Astrocyte of the hippocampus (primary cell): ENCODE data around the gene USP32.
"Not testable (repeated sequence)": the region's sequence is repeated elsewhere in the genome, so short reads cannot be mapped to it uniquely, and the experiment has no call there.

ENCODE experiments used
- DNase-seq: peaks from one replicate; pipeline ENCODE4 v3.0.0; 2011; ENCODE audit warnings: low read depth, low spot score

USP32 gene

DNA sequence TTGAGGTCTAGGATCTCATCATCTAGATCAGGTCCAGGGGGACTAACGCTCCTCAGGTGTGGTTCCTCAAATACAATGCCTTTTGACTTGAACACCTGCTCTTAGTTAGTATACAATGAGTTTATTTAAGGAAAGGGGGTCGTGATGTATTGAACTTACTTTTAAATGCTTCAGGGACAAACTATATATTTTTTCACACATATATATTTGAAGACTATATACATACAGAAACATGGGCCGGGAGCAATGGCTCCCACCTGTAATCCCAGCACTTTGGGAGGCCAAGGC is 11.5 kb upstream of the USP32 start:
- DNase-seq, result no peak

DNA sequence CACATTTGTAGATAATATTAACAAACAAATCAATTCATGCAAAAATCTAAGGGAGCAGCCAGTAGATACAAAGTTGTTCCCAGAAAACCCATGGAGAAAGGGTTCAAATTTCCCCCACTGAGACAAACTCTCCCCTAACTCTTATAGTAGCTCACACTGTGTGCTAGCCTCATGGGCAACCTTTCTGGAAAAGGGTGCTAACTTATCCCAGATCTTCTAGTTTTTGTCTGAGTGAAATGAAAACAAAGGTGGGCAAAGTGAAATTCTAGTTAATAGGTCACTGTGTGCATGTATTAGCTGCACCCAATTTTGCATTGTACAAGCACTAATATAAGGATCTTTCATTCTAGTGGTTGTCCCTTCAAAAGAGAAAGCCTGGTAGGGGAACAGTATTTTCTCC is 9.9 kb upstream of the USP32 start:
- DNase-seq, result no peak

DNA sequence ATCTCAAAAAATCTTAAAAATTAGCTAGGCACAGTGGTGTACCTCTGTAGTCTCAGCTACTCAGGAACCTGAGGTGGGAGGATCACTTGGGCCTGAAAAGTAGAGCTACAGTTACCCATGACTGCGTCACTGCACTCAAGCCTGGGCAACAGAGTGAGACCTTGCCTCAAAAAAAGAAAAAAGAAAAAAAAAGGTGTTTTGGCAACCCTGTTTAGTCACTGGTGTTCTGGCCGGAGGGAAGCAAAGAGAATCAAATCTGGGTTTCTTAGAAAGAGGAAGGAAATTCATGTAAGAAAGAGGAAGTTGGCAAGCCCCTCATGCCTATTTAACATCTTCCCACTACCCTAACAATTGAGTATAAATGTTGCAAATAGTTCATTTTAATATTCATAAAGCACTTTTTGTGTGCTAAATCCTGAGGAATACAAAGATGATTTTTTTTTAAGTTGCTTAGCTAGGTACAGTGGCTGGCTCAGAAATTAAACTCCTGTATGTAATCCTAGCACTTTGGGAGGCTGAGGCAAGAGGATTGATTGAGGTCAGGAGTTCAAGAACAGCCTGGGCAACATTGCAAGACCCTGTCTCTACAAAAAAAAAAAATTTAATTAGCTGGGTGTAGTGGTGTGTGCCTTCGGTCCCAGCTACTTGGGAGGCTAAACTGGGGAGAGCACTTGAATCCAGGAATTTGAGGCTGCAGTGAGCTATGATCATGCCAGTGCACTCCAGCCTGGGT is 6.5 kb upstream of the USP32 start:
- no peak for DNase-seq

GRCh38 chr17:60396412-60396811 is 4.5 kb upstream of the USP32 start:
- no peak for DNase-seq

- DNase-seq, result no peak
These were observed 3.7 kb upstream of the USP32 start for GRCh38 chr17:60395508-60396065.

- no peak for DNase-seq
These were observed 2.1 kb upstream of the USP32 start for GRCh38 chr17:60393840-60394723.

DNA sequence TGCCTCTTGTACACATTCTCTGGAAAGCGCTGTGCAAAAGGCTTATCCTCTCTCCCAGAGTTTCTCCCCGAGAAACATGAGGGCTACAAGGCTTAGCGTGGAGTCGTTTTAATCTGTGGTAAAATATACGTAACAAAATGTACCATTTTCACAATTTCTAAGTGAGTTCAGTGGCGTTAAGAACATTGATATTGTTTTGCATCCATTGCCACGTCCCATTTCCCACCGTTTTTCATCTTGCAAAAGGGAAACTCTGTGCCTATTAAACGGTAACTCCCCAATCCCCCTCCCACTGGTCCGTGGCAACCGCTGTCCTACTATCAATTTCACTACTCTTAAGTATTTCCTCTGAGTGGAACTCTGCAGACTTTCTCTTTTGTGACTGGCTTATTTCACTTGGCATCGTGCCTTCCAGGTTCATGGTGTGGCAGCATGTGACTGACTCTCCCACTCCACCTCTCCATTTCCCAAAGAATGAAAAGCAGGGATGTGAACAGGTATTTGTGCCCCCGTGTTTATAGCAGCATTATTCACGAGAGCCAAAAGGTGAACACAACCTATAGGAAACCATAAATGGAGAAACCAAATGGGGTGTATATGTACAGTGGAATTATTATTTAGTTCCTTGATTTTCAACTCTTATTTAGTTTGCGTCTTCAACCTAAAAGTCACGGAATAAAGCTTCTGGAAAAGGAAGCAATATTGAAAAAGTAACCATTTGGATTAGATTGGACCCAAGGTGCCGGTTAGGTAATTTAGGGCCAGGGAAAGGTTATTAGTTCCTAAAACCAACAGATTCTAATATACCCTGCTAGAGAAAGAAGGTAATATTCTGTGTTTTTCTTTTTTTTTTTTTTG is 1.1 kb upstream of the USP32 start:
- peak; percentile 72 for DNase-seq

GRCh38 chr17:60391471-60392041 is 377 bp downstream of the USP32 start:
- no peak for DNase-seq

- DNase-seq, result peak; percentile 71
These were observed 935 bp downstream of the USP32 start for GRCh38 chr17:60390925-60391470.

- DNase-seq, result peak; percentile 51
These were observed 1.7 kb downstream of the USP32 start for GRCh38 chr17:60390186-60390585.

GRCh38 chr17:60388742-60389141 is 3.2 kb downstream of the USP32 start:
- no peak for DNase-seq

DNA sequence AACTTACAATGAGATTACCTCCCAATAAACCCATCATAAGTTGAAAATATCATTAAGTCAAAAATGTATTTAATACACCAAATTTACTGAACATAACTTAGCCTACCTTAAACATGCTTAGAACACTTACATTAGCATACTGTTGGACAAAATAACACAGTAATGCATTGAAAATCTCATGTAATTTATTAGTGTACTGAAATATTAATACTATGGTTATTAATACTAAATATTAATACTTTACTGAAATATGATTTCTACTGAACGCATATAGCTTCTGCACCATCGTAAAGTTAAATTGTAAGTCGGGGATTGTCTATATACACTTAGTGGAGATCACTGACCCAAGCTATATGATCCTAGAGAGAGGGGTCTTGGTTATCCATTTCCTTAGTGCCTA is 4.3 kb downstream of the USP32 start:
- no peak for DNase-seq

DNA sequence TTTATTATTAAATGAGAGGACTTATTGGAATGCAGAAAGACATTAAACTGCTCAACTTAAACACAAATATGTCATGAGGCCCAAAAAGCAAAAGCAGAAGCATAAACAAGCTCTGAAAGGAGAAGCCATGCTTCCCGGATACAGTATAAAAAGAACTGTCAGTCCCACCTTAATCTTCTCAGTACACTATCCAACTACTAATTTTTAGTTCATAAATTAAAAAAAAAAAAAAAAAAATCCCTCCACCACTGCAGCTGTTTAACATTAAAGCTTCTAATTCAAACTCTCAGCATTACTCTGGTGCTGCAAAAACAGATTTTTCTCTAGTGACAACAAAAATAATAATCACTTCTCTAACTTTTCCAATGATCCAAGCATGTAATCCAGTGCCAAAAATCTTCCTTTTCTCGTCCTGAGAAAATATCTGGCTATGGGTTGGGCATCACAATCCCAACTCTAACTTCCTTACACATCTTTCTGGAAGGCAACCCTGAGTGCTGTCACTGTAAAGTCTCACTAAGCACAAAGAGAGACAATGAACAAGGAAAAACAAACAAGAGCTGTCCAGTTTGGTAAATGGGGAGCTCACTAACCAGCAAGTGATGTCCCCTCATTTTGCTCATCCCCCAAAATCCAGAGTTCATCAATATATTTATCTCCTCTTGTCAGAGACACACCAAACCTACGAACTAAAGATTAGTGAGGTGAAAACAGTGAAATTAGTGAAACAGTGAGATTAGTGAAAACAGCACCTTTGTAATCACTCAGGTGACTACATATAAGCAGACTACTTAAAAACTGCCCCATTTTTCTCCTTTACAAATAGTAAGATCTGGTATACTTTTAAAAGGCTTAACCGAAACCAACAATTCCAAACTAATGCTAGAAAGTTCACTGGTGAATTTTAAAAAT is 5.5 kb downstream of the USP32 start:
- DNase-seq, result no peak

- not testable (repeated sequence) for DNase-seq
These were observed 7.0 kb downstream of the USP32 start for GRCh38 chr17:60384921-60385320.

DNA sequence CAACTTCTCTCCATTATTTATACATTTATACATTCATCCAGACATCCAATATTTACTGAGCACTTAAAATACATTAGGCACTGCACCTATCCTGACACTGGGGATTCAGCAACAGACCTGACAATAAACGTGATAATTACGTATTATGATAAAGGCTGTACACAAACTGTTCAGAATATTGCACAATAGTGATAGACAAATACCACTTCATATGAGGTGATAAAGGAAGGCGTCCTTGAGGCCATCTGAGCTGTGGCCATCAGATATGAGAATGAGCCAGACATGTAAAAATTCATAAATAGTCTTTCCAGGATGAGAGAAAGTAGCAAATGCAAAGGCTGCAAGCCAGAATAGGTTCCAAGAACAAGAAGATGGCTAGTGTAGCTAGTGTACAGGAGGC is 8.6 kb downstream of the USP32 start:
- DNase-seq, result no peak

- DNase-seq, result no peak
These were observed 10.0 kb downstream of the USP32 start for GRCh38 chr17:60381958-60382357.

- not testable (repeated sequence) for DNase-seq
These were observed 12.5 kb downstream of the USP32 start for GRCh38 chr17:60379461-60379860.

- not testable (repeated sequence) for DNase-seq
These were observed 13.7 kb downstream of the USP32 start for GRCh38 chr17:60378187-60378586.

- peak; percentile 62 for DNase-seq
These were observed 19.0 kb downstream of the USP32 start for GRCh38 chr17:60372790-60373483.
